Right lobe of liver (tissue), 6 donors: ENCODE results near the gene ITGB1BP1. TPM values are rescaled to one million over a fixed set of nuclear protein-coding genes. Genes with fewer than 3 reads are reported as not detected.

Experiments
- ATAC-seq, 4 donors: fragments of 200-7000 bp; cut with Tn5 transposase; one replicate each; pipeline ENCODE4 v1.9.1; 2020; ENCODE audit warnings: mild to moderate bottlenecking in 4 of 4, moderate library complexity in 4 of 4
- DNase-seq, 3 donors: peaks; one replicate each; pipeline ENCODE4 v3.0.0-alpha.2; 2020
- H3K27ac ChIP-seq, 3 donors: fragments of 200-600 bp; one replicate each; pipeline ENCODE4 v1.8.0; 2022
- H3K27me3 ChIP-seq, 2 donors: fragments of 200-600 bp; one replicate each; pipeline ENCODE4 v1.8.0; 2022
- H3K36me3 ChIP-seq, 4 donors: fragments of 200-600 bp; sonication (generic) in 1 of 4; one replicate each; pipeline versions ENCODE4 v1.5.1 to v1.8.0; 2017 to 2022; ENCODE audit warnings: control low read depth in 1 of 4
- H3K4me1 ChIP-seq, 4 donors: fragments of 200-600 bp; sonication (generic) in 1 of 4; one replicate each; pipeline versions ENCODE4 v1.5.1 to v1.8.0; 2017 to 2022; ENCODE audit warnings: control low read depth in 1 of 4
- H3K4me3 ChIP-seq, 3 donors: fragments of 200-600 bp; one replicate each; pipeline ENCODE4 v1.8.0; 2022
- H3K9me3 ChIP-seq, 4 donors: fragments of 200-600 bp; sonication (generic) in 1 of 4; one replicate each; pipeline versions ENCODE4 v1.5.1 to v1.8.0; 2017 to 2022; ENCODE audit warnings: control low read depth in 1 of 4
- POLR2A ChIP-seq: fragments of 450-650 bp; IDR thresholded peaks from one replicate; pipeline ENCODE4 v1.6.1; 2017; ENCODE audit warnings: antibody characterized with exemption, mild to moderate bottlenecking
- WGBS: methylation state at CpG from one replicate; pipeline ENCODE4 v1.1.6; 2018; ENCODE audit warnings: low coverage, low lambda C conversion rate; ENCODE audit not compliant: insufficient coverage; ENCODE audit errors: missing lambda C conversion rate; 5-methylcytosine and 5-hydroxymethylcytosine counted together
- intact Hi-C, 2 donors: fragments of 100-400 bp; cut with DNase I; formaldehyde crosslinking; loops; one replicate each; pipeline versions ENCODE4 v1.11.2 to v1.14.1; 2022
- total RNA-seq, 6 experiments: library from RNA; depleted of rRNA in 2 of 6; stranded (reverse); fragments of >200 nt in 2 of 6; fragmentation: NEBNext Ultra II Directional in 3 of 6; extraction: Animal tissue kit (Norgen Biotek cat#: 25700) in 3 of 6; gene quantifications; one replicate each; pipeline versions ENCODE4 v1.1.0 to v1.2.4, GENCODE V29; 2016 to 2023
- TF ChIP-seq, protein P1 (sequence below), 4 donors: fragments of 200-600 bp in 3 of 4; fragments of 450-650 bp in 1 of 4; IDR thresholded peaks; one replicate each; pipeline versions ENCODE4 v1.5.1 to v1.8.0; 2016 to 2022; ENCODE audit warnings: antibody characterized with exemption in 4 of 4, mild to moderate bottlenecking in 2 of 4
- donor health status: DM: no; HTN: yes; CAD: no.
- donor health status: DM: no; HTN: no; CAD: no.
- donor health status: DM: no; HTN: no; CAD: no.
- donor health status: DM: no; HTN: yes; CAD: no.
- donor health status: DM: no; HTN: yes; CAD: no.

The ITGB1BP1 gene
- total RNA-seq, 6 experiments from 2014 or later = 9.6 to 28.5 (median 20.8) TPM

DNA sequence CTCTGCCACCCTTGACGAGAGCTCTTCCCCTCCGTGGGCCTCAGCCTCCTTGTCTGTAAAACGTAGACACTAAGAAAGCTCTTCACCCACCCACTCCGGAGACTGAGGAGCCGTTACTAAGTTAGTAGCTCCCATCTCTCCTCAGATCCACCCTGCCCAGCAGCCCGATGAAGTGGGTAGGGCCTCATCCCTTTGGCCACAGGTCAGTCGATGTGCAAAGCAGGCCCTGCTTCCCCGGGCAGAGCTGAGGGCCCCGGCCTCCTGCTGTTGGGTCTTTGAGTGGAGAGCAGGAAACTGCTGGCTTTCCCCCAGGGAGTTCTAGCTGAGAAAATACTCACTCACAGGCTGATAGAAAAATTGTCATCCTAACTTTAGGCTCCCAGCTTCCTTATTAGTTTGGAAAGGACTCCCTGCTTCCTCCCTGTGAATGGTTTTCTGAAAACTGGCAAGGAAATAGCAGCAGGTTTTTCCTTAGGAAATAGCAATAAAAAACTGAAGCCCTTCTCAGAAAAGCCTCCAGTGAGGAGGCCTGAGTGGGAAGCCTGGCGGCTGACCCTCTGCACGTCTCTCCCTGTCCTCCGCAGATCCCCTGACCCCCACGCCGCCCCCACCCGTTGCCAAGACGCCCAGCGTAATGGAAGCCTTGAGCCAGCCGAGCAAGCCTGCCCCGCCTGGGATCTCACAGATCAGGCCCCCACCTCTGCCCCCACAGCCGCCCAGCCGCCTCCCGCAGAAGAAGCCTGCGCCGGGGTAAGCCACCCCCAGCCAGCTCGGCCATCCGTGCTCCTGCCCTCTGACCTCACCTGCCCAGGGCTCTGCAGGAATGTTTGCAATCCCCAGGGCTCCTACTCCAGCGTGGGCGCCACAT, 30.2 kb downstream of the ITGB1BP1 start:
- Histone ChIP-seq H3K27me3 (no peaks in the 10 kb centered on the region), H3K27ac (no peak overlapping the region), H3K4me3 (no peak overlapping the region), H3K4me1 (no peaks in the 10 kb centered on the region), H3K36me3 (no peaks in the 10 kb centered on the region), H3K9me3 (no peaks in the 10 kb centered on the region)
- WGBS = 80% methylated on average over 9 of the region's 28 CpGs
- DNase-seq = no peak
- intact Hi-C loops = no loop called here
- peak in 1 of 4 donors; percentile 22 for ATAC-seq
- TF ChIP-seq, protein P1, sequence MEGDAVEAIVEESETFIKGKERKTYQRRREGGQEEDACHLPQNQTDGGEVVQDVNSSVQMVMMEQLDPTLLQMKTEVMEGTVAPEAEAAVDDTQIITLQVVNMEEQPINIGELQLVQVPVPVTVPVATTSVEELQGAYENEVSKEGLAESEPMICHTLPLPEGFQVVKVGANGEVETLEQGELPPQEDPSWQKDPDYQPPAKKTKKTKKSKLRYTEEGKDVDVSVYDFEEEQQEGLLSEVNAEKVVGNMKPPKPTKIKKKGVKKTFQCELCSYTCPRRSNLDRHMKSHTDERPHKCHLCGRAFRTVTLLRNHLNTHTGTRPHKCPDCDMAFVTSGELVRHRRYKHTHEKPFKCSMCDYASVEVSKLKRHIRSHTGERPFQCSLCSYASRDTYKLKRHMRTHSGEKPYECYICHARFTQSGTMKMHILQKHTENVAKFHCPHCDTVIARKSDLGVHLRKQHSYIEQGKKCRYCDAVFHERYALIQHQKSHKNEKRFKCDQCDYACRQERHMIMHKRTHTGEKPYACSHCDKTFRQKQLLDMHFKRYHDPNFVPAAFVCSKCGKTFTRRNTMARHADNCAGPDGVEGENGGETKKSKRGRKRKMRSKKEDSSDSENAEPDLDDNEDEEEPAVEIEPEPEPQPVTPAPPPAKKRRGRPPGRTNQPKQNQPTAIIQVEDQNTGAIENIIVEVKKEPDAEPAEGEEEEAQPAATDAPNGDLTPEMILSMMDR (IDR thresholded peaks at IDR 0.05) = no peak
- no peak for TF ChIP-seq POLR2A

DNA sequence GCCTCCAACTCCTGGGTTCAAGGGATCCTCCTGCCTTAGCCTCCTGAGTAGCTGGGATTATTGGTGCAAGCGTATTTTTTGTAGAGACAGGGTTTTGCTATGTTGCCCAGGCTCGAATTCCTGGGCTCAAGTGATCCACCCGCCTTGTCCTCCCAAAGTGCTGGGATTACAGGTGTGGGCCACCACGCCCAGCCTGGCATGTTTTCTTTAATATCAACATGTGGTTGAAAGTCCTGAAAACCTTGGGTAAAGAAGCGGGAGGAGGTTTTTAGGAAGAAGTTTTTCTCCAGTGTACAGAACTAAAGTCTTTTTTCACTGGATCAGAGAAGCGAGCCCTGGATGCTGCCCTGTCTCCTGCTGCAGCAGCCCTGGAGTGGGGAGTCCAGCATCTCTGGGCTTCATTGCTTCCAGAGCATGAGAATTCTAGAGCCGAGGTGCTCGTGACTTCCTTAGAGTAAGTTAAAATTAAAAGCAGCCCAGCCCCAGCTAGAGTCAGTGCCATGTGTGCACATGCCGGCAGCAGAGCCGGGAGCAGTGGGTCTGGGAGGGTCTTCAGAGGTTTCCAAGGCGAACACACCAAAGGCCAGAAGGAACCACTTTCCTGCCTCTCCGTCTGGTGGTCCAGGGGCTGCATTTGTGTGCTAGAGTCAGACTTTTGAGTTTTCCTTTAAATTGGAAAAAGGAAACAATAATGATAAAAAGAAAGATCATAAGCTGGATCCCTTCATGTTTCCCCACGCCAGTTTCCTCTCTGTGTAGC, 31.2 kb downstream of the ITGB1BP1 start:
- intact Hi-C loops = no loop called here
- Histone ChIP-seq H3K27me3 (no peaks in the 10 kb centered on the region), H3K9me3 (no peaks in the 10 kb centered on the region), H3K4me3 (no peak overlapping the region), H3K27ac (no peak overlapping the region), H3K4me1 (no peaks in the 10 kb centered on the region), H3K36me3 (no peaks in the 10 kb centered on the region)
- DNase-seq (no peak), ATAC-seq (no peak)
- TF ChIP-seq, protein P1 (IDR thresholded peaks at IDR 0.05) = no peak
- no peak for TF ChIP-seq POLR2A
- WGBS = 94% methylated on average over 8 of the region's 13 CpGs

DNA sequence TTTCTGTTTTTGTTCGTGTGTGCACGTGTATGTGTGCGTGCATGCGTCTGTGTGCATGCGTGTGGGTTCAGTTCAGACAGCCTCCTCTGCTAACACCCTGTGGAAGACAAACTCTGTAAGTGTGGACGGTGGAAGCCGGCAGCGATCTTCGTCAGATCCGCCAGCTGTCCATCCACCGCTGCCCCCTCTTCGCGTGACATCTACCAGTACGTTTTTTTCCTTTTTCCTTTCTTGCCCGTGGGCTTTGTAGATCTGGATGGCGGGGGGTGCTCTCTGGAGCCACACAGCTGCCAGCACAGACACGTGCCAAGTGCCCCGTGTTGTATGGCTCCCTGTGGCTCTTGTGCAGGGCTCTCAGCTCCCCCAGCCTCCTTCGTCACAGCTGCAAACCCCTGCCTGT, 32.3 kb downstream of the ITGB1BP1 start:
- no peak overlapping the region for H3K27ac ChIP-seq
- no peak for ATAC-seq
- WGBS = 94% methylated on average over 14 of the region's 19 CpGs

DNA sequence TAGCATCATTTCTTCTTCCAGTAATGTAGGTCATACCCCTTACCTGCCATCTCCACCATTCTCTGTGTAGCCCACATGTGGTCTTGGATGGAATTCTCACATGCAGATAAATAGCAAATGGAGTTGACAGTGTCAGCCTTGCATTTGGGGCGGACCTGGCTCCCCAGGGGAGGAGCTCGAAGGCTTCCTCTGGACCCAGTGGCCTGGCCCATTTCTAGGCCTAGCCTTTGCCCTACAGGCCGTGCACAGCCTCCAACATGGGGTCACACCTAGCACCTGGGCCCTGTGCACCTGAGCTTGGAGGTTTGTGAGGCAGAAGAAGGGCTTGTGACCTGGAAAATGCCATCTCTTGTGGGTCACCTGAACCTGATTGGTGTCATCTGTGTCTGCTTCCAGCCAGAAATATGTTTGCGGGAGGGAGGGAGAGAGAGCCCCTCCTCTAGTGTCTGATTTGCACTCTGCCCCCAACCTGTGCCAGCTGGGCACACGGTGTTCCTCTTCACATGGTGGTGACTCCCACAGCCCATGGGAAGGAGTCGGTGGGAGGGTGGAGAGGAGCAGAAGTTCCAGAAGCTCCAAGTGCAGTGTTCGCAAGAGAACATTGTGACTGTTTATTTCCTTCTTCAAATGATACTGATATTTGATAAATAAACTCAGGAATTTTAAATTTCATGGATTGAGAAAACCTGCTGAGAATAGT, 33.0 kb downstream of the ITGB1BP1 start:
- 80% methylated on average over 5 of the region's 7 CpGs for WGBS
- TF ChIP-seq, protein P1 (IDR thresholded peaks at IDR 0.05) = no peak
- TF ChIP-seq POLR2A = no peak
- no peaks in the 10 kb centered on the region for H3K36me3 ChIP-seq
- intact Hi-C loops = no loop called here
- H3K4me1 ChIP-seq = no peaks in the 10 kb centered on the region
- DNase-seq (no peak), ATAC-seq (no peak)
- H3K9me3 ChIP-seq = no peaks in the 10 kb centered on the region
- H3K4me3 ChIP-seq = no peak overlapping the region
- no peak overlapping the region for H3K27ac ChIP-seq
- H3K27me3 ChIP-seq = no peaks in the 10 kb centered on the region

More for the DNA sequence above, 32.3 kb downstream of the ITGB1BP1 start:
- Histone ChIP-seq H3K27me3 (no peaks in the 10 kb centered on the region), H3K36me3 (no peaks in the 10 kb centered on the region), H3K4me3 (no peak overlapping the region), H3K9me3 (no peaks in the 10 kb centered on the region), H3K4me1 (no peaks in the 10 kb centered on the region)
- no peak for TF ChIP-seq POLR2A
- TF ChIP-seq, protein P1 (IDR thresholded peaks at IDR 0.05) = no peak
- intact Hi-C loops = no loop called here
- DNase-seq = no peak
